GM19395 (cell line): ENCODE data around the gene COP1.

Source experiments
- ATAC-seq: cut with Tn5 transposase; IDR thresholded peaks from one replicate; pipeline ENCODE4 v1.9.1; 2021; ENCODE audit warnings: mild to moderate bottlenecking, moderate library complexity; ENCODE audit not compliant: unreplicated experiment

COP1 gene

DNA sequence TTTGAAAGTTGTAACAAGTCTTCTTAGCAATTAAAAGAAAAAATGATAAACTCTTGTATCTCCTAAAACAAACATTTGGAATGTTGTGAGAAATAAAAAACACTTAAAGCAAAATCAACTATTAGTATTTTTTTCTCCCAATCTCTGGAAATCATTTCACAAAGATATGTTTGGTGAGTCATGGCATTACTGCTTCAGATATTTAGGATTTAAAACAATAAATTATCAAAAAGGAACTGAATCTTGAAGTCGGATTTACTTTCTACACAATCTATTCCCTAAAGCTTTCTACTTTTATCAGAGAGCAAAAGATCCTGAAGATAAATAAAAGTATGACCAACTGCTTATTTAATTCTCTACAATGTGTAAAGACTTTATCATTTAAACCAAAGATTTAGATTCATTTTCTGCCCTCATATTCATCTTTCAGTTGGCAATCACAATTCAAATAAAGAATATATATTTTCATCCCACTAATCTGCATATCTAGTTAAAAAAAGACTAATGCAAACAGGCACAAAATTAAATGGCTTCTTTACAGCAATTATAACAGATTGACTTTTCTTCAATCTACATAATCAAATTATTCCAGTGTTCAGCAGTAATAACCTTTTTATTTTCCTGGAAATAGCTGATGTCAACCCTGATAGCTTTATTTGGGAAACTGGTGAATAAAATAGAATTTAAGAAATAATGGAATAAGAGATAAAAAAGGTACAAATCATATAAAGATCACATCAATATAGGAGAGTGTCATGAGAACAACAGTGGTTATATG lies 230.0 kb downstream of the COP1 start:
- ATAC-seq, result no peak

DNA sequence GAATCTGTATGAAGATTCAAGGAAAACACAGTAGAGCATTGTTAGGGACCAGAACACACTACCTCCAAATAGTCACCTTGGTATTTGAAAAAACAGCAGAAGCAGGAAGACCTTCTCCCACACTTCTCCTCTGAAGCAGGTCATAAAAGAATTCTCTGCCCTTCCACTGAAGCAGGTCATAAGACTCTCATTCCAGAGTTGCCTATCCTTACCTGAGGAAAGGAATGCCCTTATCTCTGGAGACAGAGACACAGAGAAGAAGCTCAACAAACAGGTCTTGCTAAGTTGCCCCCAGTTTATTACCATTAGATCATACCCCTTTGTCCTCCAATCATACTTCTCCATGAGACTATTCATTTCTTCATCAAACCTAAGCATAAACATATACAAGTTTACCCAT lies 237.9 kb downstream of the COP1 start:
- ATAC-seq, result no peak

DNA sequence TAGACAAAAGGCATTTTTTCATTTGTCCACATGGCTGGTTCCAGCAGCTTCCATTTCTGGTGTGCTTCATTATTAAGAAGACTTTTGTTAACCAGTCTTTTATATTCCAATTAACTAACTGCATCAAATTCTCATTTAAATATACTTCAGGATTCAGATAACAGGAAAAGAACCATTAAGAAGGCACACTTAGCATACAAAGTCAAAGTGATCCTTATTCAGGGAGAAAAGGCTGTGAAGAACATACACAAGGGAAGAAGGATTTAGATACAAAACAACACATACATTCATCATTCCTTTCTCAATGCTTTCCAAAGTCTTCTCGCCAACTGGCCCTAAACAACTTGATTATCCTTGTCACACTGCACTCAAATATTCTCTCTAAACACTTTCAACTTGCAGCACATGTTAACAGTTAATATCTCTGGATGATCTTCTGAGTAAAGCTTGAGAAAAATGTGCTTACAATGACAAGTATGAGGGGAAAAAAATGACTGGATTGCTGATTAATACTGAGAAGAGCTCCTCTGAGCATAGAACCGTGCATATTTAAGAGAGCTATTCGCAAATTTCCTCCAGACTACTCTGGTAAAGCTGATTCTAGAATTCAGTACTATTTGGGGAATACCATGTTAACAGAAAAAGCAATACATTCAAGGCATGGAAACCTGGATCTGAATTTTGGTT lies 238.5 kb downstream of the COP1 start:
- ATAC-seq, result no peak

DNA sequence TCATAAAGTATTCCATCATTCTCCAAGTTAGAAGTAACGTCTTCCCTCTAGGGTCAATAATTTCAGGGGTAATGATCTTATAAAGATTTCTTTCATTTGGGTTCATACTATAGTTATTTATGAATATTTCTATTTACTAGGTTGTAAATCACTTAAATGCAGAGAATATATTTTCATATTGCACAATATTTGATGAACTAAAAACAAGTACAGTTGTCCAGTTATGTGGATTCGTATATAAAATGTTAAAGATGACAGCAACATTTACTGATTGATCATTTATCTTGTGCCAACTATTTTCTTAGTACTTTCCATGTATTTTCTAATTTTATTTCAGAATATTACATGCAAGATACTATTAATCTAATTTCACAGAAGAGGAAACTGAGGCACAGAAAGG lies 243.3 kb downstream of the COP1 start:
- no peak for ATAC-seq

DNA sequence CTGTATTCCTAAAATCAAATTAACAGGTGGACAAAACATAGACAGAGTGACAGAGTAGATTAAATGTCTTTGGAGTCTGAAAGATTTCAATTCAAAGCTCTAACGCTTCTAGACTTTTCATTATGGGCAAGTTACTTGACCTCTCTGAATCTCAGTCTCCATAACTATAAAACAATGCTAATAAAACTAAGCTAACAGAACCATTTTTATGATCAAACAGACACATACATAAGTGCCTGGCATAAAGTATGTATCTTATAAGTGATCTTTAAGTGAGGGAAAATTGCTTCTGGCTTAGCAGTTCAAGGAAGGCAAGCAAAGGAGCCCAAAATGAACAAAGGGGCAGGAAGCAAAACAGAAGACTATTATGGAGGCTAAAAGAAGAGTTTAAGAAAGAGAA lies 246.9 kb downstream of the COP1 start:
- ATAC-seq, result no peak

DNA sequence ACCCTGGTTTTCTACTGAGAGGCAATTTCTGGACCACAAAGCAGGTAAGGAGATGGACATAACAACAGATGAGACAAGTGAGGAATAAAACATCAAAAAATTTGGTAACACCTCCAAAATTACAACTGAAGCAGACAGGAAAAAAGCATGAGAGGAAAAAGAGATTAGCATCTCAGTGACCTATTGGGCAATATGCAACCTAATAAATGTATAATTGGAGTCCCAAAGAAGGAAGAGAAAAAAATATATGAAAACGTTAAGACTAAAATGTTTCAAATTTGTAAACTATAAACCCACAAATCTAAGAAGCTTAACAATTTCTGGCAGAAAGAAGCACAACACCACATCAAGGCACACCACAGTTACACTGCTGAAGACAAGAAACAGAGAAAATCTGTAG lies 255.5 kb downstream of the COP1 start:
- no peak for ATAC-seq

DNA sequence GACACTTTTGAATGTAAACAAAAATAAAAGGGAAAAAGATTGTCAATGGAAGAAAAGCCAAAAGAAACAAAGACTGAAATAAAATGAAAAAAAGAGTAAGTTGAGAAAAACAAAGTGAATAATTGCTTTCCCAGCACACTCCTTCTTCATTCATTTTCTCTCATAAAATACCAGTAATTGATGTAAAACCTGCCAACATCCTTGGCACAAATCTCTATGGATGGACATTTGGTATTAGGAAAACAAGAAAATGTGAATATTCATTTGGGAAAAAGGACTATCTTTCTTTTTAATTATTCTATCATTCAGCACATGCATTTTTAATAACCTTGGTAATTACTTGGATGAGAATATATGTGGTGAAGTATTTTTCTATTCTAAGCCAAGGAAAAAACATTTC lies 259.3 kb downstream of the COP1 start:
- ATAC-seq, result no peak

DNA sequence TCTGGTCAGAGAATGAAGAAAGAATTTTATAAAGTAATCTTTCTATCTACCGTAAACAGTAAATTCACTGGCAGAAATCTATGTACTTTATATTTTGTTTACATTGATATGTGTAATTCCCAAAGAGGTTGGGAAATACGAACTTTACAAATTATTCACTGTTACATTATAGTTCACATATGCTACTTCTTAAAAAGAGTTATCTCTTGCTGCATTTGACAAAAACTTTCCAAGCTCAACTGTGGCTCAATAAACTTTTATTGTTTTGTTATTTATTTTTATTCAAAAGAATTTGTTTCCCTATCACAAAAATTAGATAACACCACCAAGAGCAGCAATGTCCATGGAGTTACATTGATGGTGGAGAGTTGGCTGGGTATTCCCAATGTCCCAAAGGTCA lies 262.5 kb downstream of the COP1 start:
- ATAC-seq, result no peak

DNA sequence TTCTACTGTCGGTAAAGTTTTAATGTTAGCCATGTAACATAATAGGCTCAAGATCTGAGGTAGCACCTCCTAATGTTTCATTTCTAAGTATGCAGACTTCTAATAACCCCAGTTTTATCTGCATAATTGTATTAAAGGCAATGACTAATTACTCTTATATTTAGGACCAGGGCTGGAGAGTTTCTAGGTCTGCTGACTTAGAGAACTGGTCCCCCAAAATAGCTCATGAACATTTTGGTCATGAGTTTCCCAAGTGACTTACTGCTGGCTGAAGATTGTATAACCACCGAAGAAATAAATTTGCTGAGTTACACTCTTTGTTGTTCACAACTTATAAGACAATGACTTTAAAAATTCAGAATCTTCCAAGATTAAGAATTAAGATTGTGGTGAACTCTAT lies 265.9 kb downstream of the COP1 start:
- no peak for ATAC-seq

DNA sequence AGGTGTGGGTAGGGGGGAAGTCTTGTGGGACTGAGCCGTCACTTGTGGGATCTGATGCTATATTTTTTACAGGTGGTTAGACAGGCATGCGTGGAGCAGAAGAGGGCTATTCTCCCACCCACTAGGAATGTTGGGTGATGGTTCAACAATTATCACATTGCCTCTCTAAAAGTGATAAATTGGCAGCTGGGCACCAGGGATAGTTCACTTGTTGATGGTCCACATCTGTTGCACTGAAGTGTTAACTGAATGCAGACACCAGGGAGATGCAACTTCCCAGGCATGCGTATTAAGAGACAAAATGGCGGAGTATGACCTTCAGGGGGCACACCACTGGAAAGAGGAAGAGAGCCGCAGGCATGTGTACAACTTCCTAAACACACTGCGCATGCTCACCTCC lies 270.4 kb downstream of the COP1 start:
- no peak for ATAC-seq

DNA sequence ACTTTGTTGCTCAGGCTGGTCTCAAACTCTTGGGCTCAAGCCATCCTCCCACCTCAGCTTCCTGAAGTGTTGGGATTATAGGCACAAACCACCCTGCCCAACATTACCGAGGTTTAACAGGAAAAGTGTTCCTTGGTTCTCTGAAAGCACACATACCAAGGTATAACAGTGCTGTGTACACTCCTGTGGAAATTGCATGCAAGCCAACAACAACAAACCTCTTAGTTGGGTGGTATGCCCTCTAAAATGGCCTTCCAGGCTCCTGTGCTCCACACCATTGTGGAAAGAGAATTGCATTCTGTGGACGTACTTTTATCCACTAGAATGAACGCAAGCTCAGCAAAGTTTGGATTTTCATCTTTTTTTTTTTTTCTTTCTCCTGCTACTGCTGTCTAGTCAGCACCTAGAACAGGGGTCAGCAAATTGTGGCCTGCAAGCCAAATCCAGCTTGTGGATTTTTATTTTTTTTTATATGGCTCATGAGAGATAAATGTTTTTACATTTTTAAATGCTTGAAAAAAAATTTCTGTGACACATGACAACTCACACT lies 271.4 kb downstream of the COP1 start:
- no peak for ATAC-seq

DNA sequence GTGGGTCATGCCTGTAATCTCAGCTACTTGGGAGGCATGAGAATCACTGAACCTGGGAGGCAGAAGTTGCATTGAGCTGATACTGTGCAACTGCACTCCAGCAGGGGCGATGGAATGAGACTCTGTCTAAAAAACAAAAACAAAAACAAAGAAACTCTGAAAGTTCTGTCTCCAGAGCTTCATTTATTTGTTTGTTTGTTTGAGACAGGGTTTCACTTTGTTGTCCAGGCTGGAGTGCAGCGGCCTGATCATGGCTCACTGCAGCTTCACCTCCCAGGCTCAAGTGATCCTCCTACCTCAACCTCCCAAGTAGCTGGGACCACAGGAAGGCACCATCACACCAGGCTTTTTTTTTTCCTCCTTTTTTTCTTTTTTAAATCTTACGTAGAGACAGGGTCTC lies 271.9 kb downstream of the COP1 start:
- no peak for ATAC-seq

DNA sequence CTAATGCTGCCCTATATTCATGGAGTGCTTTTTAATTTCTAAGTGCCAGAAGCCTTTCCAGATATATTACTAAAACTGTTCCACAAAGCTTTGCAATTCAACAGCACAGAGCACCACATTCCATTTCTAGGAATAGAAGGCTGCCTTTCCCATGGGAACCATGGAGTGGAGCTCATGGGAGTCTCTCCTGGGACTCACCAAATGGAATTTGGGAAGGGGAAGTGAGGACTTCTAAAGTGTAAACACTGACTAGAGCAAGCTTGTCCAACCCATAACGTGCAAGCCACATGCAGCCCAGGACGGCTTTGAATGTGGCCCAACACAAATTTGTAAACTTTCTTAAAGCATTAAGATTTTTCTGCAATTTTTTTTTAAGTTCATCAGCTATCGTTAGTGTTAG lies 273.3 kb downstream of the COP1 start:
- no peak for ATAC-seq

DNA sequence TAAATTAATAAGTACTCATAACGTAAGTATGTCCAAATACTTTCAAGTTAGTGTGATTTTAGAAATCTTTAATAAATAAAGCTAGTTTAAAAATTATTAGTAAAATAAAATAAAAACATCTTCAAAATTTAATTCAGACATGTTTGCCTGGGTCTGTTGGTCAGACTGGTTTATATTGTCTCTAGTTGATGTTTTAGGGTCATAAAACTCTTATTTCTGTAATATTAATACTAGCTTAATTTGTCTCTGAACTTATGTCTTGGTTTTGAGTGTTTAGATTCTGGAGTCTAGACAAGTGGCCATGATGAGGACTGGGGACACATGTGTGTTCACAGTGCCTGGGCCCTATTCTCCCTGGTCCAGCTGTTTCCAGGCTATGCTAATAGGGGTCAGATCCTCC lies 279.1 kb downstream of the COP1 start:
- ATAC-seq, result no peak

DNA sequence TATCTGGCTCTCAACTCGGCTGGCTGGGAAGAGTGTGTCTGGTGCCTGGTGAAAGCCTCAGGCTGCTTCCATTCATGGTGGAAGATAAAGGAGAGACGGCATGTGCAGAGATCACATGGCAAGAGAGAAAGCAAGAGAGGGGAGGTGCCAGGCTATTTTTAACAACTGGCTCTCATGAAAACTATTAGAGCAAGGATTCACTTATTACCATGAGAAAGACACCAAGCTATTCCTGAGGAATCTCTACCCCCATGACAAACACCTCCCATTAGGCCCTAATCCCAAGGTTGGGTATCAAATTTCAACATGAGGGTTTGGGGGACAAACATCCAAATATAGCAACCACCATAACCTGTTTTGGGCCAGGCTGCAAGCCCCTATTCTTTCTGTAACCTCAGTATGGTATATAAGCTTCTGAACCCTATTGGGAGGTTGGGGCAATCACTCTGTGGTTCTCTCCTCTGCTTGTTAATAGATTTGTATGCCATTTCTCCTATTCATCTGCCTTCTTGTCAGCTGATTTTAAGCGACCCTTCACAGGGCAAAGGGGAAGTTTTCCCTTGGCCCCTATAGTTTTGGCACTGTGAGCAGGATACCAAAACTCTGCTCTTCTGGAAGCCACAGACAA lies 284.7 kb downstream of the COP1 start:
- no peak for ATAC-seq

DNA sequence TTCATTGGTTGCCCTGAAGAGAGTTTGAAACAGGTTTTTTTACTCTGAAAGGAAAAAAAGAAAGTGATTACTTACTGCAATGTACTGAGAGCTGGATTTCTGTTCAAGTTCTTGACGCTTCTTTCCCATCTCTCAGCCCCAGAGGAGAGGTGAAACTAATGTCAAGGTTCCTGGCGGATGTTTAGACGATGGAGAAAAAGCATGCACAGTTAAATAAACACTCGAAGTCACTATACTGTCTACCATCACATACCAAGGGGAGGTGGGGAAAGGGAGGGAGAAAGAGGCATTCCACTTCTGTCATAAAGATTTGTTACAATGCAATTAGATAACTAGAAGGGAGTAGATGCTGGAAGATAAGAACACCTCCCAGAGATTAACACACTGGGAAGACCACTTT lies 286.7 kb downstream of the COP1 start:
- no peak for ATAC-seq

DNA sequence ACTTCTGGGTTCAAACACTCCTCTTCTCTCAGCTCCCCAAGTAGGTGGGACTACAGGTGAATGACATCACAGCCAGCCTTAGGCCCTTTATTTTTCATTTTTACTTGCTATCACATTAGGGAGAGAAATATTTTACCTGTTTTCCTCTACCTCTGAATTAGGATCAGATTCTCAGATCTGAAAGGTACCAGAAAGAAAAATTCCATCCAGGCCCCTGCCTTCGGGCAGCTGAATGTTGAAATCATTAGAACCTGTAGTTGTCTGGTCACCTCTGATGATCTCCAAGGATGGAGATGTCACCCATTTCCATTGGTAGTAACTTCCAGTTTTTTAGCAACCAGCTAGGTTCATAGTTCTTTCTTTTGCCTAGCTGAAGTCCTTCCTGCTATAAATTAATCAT lies 288.1 kb downstream of the COP1 start:
- ATAC-seq, result no peak

DNA sequence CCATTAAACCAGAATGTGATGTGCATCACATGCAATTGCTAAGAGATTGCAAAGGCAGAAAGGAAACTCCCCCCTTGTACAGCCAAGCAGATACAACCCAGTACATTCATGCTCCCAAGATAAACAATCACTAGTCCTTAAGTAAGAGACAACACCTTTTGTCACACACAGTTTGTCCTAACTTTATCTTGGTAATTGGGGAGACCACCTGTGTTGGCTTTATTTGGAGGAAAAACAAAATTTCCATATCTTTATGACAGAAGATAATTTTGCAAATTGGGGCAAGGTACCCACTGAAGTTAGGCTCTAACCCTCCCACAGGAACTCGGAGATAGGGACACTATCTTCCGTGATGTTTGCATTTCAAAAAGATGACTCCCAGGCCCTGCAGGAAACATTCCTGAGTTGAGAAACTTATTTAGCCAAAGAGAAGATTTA lies 288.7 kb downstream of the COP1 start:
- ATAC-seq, result no peak

DNA sequence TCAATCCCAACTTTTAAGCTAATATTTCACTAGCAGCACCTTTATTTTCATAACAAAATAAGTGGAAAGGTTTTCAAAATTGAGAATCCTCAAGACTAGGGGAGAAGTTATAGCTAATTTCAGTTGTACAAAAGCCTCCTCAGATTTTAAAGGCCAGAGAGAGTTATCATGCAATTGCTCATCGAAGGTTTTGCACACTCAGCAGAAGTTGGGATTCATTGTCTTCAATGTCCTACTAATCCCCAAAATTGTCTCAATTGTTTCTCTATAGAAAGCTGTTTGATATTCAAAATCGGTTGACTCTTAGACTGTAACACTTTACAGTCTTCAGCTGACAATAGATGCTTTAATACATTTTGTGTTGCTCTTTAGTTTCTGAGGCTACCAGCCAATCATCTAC lies 293.0 kb downstream of the COP1 start:
- ATAC-seq, result no peak

DNA sequence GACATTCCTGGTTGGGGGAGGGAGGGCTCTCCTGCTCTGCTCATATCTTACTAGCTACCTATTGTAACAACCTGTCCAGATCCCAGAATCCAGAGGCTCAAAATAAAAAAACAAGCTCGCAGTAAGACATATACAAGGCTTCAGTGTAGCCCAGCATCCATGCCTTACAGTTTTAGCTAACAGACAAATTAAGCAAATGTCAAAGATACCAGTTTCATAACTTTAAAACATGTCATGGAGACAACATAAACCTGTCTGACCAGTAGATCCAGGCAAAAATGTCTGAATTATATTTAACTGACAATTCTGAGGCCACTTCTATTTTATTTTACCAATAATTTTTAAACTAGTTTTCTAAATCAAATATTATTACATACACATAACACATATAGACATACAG lies 295.9 kb downstream of the COP1 start:
- no peak for ATAC-seq

DNA sequence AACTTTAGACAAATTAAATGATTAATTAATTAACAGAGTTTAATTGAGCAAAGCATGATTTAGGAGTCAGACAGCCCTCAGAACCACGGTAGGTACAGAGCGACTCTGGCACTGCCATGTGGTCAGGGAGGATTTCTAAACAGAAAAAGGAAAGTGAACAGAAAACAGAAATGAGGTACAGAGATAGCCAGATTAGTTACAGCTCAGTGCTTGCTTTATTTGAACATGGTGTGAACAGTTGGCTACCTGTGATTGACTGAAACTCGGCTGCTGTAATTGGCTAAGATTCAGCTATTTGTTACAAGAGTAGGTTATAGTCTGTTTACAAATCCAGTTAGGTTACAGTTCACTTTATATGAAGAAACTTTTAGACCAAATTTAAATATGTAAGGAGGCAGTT lies 300.7 kb downstream of the COP1 start:
- no peak for ATAC-seq

DNA sequence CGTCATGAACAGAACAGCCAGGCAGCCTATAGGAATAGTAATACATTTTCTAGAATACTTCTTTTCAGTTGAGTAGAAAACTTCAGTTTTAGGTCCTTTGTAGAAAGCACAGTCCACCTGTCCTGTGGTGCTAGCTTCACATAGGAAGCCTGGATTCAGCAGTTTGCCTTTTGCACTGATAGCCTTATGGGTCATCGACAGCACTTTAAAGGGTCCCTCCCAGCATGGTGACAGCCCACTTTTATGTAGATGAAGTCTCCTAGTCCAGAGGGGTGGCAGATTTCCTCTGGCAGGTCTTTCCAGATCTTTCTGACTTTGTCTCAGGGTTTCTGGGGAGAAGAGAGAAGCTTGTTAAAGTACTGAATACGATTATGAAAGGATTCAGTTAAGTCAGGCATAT lies 302.3 kb downstream of the COP1 start:
- no peak for ATAC-seq
